CD4-positive, alpha-beta T cell treated with Interleukin-1 beta for 1 hour (primary cell): ENCODE data around the gene RNF220.

Source experiments
- DNase-seq, 2 donors: peaks; one replicate each; pipeline ENCODE4 v3.0.0-alpha.2; 2020 to 2022

RNF220 gene

DNA sequence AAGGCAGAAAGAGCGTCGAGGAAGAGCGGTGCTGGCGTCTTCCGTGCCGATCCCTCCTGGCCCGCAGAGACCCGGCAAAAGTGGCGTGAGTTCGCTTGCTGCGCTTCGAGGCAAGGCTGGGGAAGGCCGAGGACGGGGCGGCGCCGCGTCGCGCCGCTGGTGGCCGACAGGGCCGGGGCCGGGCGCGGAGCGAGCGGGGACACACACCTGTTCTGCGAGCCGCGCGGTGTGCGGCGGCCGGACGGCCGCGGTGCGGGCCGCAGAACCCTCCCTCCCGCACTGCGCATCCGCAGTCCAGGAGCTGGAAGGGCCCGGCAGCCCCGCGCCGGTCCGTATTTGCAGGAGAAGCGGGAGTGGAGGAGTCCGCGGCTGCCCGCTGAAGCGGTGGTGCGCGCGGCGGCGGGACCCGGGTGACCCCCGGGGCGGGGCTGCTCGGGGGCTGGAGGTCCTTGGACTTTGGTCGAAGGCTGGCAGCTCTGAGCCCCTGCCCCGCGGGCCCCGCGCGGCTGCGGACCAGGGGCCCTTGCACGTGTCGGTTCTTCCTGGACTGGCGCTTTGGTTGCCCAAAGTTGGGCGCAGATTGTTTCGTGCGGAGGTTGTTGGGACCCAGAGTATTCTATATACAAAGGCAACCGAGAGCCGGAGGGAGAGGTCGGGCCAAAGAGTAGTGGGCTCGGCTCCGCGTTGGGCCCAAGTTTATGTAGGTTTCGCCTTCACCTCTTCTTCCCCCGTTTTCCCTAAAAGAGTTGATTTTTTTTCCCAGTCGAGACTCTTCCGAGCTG lies 2.6 kb downstream of the RNF220 start:
- DNase-seq, result no peak

- no peak for DNase-seq
Observed at GRCh38 chr1:44408212-44408582, 3.1 kb downstream of the RNF220 start.

DNA sequence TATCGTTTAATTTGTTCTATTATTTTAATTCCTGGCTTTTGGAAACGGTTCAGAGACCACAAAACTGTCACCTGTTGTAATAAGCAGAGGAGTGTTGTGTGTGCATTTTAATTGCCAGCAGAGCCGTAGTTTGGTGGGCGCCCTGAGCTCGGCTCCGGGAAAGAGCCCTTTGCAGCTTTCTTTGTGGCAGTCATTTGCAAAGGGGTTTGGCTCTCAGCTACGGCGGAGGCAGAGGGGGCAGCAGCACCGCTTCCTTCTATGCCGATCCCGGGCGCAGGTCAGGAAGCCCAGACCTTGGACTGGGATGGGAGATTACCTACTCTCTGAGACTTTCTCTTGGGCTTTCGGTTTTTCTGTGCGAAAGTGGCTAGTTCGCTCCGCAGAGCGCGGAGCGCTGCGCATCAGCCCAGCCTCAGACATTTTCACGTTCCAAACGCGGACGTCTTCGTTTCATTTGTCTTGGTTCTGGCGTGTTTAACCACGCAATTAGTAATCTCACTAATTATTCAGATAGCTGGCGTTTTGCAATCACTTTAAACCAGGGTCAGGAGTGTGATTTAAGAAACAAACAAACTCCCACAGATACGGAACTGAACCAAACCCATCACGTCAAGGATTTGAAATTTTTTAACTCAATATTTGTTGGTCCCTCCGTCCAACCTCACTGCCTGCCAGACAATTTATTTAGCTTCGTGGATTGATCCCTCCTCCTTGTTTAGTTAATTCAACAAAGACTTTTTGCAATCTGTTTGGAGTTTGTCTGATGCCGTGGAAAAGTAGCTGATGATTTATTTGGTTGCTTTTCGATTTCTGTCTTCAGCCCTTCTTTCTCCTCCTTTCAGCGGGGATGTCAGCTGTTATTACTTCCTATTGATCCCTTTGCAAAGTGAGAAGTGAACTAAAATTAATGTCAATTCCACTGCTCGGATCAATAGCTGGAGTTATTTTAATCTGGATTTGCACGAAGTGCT lies 3.9 kb downstream of the RNF220 start:
- DNase-seq, result no peak

GRCh38 chr1:44409757-44410156 lies 4.7 kb downstream of the RNF220 start:
- no peak for DNase-seq

DNA sequence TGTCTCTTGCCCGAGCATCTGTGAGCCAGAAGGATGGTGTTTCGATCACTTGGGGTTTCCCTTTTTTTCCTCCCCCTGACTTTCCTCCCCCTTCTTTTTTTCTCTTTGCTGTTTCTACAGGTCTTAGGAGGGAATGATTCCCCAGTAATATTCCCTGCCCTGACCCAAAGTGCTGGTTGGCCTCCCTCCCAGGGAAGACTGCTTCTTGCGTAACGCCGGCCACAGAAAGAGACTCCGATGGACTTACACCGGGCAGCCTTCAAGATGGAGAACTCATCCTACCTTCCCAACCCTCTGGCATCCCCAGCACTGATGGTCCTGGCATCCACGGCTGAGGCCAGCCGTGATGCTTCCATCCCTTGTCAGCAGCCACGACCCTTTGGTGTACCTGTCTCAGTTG lies 6.8 kb downstream of the RNF220 start:
- no peak for DNase-seq

DNA sequence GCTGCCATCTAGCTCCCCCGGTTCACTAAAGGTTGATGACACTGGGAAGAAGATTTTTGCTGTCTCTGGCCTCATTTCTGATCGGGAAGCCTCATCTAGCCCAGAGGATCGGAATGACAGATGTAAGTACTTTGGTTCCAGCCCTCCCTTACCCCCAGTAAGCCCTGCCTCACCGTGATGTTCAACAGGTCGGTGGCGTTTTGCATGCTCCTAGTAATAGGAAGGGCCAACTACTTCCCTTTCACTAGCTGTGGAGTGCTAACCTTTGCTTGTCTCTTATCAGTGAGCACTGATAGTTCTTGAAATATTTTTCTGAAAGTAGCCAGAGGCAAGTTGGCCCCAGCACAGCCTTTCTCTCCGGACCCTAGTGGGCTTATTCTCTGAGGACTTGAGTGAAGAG lies 7.5 kb downstream of the RNF220 start:
- no peak for DNase-seq

- DNase-seq, result no peak
Observed at GRCh38 chr1:44413740-44414139, 8.7 kb downstream of the RNF220 start.

DNA sequence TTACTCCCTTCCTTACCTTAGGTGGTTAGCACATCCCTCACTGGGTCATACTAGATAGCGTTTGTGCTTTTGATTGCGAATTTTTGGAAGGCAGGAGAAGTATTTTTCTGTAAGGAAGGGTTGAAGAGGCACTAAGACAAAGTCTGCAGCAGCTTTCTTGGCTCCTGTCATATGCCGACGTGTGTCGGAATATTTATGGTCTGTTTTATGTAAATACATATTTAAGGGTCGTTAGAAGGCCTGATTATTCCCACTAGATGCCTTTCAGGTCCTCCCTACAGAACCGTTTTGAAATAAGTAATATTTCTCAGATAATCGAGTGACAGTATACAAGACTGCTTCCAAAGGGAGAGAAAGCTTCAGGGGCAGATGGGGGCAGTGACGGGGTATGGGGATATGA lies 10.0 kb downstream of the RNF220 start:
- no peak for DNase-seq

GRCh38 chr1:44416408-44416807 lies 11.4 kb downstream of the RNF220 start:
- no peak for DNase-seq

DNA sequence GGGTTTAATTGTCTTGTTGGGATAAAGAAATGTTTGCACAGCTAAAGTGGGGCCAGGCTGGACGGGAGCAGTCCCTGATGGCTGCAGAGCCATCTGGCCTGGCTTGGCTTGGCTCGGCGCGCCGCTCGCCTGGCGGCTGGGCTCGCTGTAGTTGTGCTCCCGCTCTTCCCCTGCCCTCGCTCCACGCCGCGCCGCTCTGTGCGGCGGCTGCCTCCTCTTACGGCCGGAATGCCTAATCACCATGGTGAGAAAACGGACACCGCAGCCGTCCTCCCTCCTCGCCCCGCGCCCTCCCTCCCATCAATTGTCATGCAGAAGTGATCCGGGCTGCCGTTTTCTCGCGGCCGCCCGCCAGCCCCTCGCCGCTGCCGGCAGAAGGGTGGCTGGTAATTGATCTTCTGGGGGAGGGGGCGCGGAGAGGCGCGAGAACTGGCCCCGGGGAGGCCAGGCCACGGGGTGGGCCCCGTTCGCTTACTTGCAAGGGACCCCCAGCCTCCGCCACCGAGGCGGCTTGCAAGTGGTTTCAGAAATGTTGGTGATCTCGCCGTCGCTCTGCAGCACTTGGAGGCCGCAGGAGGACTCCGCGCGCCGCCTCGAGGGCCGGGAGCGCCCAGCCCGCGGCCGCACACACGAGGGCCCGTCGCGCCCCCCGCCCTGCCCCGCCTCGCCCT lies 12.4 kb downstream of the RNF220 start:
- peak in 1 of 2 donors; percentile 38 for DNase-seq

- DNase-seq, result no peak
Observed at GRCh38 chr1:44418022-44418673, 13.1 kb downstream of the RNF220 start.

GRCh38 chr1:44419901-44420300 lies 14.8 kb downstream of the RNF220 start:
- DNase-seq, result no peak

DNA sequence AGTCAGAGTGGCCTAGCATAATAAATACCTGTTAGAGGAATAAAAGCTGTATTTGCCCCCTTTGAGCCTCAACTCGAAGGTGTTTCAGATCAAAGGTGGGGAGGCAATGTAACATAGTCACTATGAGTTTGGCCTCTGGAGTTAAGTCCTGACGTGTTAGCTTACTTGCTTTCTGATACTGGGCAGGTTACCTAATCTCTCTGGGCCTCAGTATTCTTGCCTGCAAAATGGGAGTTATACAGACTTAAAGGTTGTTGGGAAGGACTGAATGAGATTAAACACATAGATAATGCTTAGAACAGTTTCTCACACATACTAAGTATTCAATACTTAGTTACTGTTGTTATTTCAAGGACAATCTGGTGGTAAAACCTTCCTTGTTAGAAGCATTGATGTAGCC lies 15.5 kb downstream of the RNF220 start:
- no peak for DNase-seq

DNA sequence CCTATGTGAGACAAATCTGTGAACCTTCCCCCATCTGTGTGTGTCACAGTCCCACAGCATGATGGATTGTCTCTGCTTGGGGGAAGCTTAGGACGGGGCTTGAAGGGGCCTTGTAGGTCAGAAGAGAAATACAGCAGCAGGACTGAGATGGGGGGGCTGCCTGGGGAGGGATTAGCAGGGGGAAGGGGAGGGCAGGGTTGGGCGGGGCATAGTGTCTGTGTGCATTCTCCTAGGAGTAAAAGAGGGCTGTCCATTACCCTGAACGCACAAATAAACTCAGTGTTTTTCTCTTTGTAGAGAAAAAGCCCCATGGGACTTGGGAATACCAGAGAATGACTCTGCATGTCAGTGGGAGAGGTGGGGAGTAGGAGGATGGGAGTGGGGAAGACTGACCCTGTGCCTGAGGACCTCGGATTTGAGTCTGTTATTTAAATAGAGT lies 16.4 kb downstream of the RNF220 start:
- no peak for DNase-seq

DNA sequence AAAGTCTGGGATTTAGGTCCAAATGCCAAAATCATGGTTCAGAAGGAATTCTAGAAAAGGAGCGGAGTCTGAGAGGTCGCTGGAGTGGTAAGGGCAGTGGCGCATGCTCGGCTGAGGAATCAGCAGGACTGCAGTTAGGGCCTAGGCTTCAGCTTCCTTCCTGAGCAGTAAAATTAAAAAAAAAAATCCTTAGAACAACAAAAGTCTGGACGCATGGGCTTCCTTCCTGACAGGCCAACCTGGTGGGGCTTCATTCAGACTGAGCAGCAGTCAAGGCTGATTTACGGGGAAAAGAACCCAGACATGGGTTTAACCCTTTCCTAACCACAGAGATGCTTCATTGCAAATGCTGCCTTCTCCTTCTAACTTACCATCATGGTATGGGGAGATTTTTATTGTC lies 17.1 kb downstream of the RNF220 start:
- no peak for DNase-seq

DNA sequence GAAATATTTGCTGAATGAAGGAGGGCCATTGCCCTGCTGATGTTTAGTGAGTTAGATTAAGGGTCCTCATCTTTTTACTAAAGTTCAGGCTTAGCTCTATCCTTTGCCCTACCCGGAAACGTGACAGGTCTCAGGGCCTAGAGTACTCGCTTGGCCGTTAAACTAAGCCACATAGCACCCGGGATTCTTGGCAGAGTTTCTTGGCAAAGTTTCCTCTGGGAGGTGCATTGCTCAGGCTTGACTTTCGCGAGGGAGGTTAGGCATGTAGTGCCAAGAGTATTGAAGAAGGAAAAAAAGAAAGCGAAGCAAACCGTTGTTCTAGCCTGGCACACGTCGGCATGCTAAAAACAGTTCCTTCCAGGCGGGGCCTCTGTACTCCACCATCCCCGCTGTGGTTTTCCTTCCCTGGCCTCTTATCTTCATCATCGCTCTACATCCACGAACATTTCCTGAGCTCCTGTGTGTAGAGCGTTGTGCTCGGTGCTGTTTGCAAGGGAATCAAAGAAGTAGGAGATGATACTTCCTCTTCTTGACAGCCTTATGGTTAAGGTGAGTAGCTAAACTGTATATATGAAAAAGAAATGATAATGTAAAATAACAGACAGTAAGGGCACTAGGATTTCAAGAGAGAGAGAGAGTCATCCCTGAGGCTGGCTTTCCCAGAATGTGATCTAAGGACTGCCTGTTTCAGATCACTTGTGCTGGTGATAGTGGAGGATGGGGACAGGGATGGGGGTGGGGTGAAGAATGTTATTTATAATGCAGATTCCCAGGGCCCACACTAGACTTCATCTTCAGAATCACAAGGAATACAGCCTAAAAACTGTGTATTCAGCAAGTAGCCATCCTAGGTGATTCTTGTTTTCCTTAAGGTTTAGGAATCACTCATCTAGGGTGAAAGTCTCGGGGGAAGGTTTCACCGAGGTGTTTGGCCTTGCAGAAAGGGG lies 18.8 kb downstream of the RNF220 start:
- no peak for DNase-seq

DNA sequence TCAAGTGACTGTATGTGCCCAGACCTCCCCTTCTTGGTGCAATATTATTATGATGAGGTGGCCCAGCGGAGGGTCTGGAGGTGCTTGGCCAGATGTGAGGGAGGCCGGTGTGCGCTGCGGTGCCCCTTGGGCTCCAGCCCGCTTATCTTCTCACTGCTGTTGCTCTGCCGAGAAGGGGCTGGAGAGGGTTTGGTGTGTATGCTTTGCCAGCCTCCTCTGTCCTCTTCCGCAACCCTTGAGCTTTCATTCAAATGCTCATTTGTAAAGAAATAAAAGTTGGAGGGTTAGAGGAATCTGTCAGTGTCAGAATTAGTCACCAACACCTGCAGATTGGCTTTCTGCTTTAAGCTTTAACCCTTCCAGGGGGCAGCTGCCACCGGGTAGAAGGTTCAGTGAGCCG lies 19.7 kb downstream of the RNF220 start:
- DNase-seq, result no peak

DNA sequence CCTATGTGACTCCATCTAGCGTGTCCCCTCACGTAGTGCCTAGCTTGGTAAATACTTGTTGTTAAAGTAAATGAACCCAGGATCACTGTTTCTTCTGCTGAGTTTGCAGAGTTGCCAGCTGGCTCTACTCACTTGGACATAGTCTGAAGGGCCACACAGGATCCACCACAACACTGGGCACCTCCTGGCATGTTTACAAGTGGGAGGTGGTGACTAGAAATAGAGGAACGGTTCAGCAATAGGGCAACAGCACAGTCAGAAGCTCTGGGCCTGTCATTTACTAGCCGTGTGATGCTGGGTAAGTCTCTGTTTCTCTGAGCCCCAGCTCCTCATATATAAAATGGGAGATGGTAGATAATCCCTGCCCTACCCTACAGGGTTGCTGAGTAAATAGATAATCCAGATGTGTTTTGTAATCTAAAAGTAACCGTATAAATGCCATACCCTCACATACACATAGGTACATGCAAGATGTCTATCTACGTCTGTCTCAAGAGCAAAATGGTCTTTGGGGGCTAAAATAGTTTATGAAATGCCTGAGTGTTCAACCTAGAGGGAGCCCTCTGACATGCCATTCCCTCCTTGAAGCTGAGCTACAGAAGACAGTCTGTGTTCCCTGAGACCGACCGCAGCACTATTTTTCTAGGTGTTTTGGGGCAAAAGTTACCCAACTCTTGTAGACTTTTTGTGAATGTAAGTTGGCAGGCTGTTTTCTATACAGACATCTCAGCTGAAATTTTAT lies 20.5 kb downstream of the RNF220 start:
- DNase-seq, result no peak

GRCh38 chr1:44431861-44432260 lies 26.8 kb downstream of the RNF220 start:
- no peak for DNase-seq

DNA sequence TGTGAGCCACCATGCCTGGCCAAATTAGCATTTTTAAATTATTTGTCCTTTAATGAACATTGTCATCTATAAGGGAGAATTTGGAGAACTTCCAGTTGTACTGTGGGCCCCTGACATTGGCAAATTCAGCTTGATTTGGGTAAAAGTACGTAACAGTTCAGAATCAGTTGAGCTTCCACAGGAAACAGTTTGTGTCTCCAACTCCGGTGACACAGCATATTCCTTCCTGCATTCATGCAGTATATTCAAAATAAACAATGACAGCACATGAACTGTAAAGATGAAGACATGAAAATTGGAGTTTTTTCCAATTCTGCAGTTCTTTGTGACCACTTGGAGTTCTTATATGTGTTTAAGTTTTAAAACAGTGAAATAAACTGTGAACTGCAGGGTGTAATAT lies 28.2 kb downstream of the RNF220 start:
- no peak for DNase-seq
